Prostate gland (tissue), 2 donors: Measurements from ENCODE around the gene COX14.

ENCODE experiments used
- POLR2A ChIP-seq: fragments of 450-650 bp; IDR thresholded peaks from one replicate; pipeline ENCODE4 v1.6.1; 2016; ENCODE audit warnings: antibody characterized with exemption, mild to moderate bottlenecking
- POLR2AphosphoS5 ChIP-seq: sonication (generic); formaldehyde crosslinking; IDR thresholded peaks from one replicate; pipeline ENCODE4 v1.6.1; 2017; ENCODE audit warnings: antibody characterized with exemption
- TF ChIP-seq, protein P1 (sequence below), 4 experiments: fragments of 200-600 bp in 2 of 4; fragments of 450-650 bp in 2 of 4; sonication (generic) in 2 of 4; IDR thresholded peaks; 1 replicate in 3 of 4; 2 replicates in 1 of 4; pipeline ENCODE4 v1.5.1; 2016 to 2019; ENCODE audit warnings: antibody characterized with exemption in 4 of 4, mild to moderate bottlenecking in 2 of 4, moderate library complexity in 2 of 4

DNA sequence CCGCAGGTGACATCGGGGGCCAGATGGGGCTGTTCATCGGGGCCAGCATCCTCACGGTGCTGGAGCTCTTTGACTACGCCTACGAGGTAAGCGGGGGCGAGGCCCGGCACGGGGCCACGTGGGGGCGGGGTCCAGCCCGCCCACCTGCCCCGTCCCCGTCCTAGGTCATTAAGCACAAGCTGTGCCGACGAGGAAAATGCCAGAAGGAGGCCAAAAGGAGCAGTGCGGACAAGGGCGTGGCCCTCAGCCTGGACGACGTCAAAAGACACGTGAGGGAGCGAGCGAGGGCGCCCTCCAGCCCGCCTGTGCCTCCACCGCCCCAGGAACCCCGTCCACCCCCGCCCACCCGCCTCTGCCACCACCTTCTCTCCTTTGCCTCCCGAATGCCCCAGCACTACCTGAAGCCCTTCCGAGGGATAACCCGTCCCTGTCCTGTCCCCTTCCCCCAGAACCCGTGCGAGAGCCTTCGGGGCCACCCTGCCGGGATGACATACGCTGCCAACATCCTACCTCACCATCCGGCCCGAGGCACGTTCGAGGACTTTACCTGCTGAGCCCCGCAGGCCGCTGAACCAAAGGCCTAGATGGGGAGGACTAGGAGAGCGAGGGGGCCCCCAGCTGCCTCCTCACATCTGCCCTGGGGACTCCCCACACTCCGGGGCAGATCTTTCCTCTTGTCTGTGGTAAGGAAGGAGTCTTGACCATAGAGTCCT is 30.8 kb upstream of the COX14 start:
- TF ChIP-seq, protein P1, sequence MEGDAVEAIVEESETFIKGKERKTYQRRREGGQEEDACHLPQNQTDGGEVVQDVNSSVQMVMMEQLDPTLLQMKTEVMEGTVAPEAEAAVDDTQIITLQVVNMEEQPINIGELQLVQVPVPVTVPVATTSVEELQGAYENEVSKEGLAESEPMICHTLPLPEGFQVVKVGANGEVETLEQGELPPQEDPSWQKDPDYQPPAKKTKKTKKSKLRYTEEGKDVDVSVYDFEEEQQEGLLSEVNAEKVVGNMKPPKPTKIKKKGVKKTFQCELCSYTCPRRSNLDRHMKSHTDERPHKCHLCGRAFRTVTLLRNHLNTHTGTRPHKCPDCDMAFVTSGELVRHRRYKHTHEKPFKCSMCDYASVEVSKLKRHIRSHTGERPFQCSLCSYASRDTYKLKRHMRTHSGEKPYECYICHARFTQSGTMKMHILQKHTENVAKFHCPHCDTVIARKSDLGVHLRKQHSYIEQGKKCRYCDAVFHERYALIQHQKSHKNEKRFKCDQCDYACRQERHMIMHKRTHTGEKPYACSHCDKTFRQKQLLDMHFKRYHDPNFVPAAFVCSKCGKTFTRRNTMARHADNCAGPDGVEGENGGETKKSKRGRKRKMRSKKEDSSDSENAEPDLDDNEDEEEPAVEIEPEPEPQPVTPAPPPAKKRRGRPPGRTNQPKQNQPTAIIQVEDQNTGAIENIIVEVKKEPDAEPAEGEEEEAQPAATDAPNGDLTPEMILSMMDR (IDR thresholded peaks at IDR 0.05) = no peak
- TF ChIP-seq POLR2A (no peak), POLR2AphosphoS5 (no peak)
